DLD1 (cell line): ENCODE measurements around the gene OLFM3.

ENCODE experiments used
- in situ Hi-C: cut with HindIII; loops from 2 replicates; pipeline ENCODE4 v1.10.0; 2017; ENCODE audit warnings: low sequenced_read_pairs

OLFM3 gene

GRCh38 chr1:101953623-101954022, 43.1 kb downstream of the OLFM3 start:
- in situ Hi-C loops, result no loop called here

- in situ Hi-C loops, result no loop called here
These were observed 50.8 kb downstream of the OLFM3 start for GRCh38 chr1:101945884-101946283.

DNA sequence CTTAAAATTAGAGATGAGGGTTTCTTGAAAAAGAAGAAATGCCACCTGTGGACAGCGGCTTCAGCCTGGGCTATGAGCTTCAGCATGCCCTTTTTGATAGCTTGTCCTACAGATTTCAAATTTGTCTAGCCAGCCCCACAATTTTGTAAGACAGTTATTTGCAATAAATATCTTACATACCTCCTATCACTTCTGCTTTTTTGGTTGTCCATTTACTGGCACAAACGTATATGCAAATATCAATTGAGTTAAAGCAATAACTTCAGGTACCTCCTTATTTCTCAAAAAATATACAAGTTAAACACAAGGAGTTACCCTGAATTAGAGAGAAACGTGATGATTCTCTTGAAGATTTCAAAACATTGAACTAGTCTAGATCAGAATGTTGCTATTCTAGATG, 53.5 kb downstream of the OLFM3 start:
- in situ Hi-C loops, result no loop called here

DNA sequence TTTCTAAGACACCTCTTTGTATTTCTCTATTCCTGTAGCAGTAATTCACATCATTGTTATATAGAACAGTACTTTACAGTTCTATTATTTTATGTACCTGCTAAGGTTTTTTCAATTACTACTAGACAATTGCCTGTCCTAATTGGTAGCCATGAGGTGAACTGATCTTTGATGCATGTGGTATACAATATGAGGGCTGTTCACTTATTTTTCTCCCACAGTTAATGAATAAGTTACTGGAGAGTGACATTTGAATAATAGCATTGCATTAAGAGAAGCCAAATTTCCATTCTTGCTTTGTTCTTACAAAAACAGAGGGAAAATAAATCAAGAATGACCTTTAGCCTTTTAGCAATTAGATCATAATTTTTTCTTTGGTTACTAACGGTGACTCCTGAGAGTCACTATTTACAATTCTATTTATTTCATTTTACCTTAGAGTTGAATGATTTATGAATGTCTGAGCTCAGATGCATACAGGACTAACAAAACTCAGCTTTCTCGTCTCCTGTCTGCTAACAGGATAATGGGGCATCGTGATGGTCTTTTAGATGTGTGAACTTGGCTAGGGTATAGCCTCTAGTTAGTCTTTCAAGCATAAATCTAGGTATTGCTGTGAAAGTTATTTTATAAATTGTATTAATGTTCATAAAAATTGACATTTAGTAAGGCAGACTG, 54.1 kb downstream of the OLFM3 start:
- in situ Hi-C loops, result no loop called here

- in situ Hi-C loops, result no loop called here
These were observed 58.0 kb downstream of the OLFM3 start for GRCh38 chr1:101938681-101939080.

GRCh38 chr1:101929343-101929742, 67.4 kb downstream of the OLFM3 start:
- in situ Hi-C loops, result no loop called here

DNA sequence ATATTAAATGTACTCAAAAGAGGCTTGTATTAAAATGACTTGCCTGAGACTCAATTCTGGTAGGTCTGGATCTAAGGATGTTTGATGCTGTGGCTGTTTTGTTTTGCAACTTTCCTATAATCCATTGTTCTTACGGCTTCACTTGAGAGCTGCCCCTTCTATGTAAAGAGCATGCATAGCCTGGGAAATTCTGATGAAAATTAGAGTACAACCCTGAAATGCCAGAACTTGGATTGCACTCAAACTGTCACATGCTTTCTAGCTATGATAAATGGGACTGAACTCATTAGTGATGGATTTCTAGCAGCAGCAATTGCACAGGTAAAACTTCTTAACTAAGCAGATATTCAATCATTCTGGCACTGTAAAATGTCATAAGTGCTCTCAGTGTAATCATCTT, 67.9 kb downstream of the OLFM3 start:
- in situ Hi-C loops, result no loop called here

DNA sequence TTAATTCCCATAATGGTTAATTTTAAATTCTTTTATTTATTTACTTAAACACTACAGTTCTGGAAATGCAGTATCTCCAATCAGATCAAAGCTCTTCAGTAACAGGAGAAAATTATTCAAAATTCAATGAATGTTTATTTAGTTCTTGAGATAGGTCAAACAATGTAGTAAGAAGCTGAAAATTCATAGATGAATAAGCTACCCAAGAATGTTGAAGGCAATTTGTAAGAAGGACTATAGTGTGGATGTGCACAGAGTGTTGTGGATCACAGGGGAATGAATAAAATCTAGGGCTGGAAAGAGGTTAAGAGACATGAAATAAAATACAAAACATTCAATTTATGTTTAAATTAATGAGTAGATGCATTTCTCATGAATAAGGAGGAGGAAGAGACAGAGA, 72.0 kb downstream of the OLFM3 start:
- in situ Hi-C loops, result no loop called here

DNA sequence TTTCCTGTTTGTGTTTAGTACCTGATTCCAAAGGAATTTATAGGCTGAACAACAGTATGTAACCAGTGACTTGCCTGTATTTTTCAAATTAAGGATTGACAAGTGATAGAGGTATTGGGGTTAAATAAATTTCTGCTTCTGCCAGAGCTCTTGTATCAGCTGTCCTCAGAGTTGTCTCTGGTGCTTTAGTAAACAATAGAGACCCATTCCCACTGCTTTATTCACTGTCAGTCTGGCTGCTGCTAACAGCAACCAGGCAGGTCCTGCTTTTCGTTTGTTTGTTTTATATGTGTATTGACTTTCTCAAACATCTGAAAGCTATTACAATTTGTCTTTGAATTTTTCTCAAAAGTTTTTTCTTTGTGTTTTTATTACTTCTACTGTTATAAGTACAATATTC, 76.1 kb downstream of the OLFM3 start:
- in situ Hi-C loops, result no loop called here

DNA sequence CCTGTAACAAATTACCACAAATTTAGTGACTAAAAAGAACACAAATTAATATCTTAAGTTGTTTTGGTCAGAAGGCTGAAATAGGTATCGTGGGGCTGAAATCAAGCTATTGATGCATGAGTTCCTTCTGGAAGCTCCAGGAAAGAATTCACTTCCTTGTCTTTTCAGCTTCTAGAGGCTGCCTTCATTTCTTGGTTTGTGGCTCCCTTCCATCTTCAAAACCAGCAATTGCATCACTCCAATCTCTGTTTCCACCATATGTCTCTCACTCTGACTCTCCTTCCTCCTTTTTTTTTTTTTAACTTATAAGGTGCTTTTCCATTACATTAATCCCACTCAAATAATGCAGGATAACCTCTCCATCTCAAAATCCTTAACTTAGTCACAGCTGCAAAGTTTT, 78.4 kb downstream of the OLFM3 start:
- in situ Hi-C loops, result no loop called here

GRCh38 chr1:101915597-101915996, 81.1 kb downstream of the OLFM3 start:
- in situ Hi-C loops, result no loop called here

GRCh38 chr1:101914473-101915242, 82.1 kb downstream of the OLFM3 start:
- in situ Hi-C loops, result no loop called here

DNA sequence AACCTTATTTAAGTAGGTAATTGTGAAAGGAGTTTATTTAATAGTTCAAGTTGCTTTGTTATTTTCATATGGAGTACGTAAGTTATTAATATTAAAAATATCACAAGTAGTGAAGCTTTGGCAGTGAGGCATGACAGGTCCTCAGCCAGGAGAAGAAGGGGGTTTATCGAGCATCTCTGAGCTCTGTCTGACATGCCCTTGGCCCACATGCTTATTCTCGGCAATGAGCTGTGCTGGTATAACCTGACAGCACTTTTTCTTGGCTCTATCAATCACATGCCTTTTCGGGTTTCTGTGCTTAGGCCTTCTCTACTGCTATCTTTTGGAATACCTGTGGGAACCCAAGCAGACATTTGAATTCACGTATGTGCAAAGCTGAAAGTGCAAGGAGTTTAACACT, 84.8 kb downstream of the OLFM3 start:
- in situ Hi-C loops, result no loop called here

DNA sequence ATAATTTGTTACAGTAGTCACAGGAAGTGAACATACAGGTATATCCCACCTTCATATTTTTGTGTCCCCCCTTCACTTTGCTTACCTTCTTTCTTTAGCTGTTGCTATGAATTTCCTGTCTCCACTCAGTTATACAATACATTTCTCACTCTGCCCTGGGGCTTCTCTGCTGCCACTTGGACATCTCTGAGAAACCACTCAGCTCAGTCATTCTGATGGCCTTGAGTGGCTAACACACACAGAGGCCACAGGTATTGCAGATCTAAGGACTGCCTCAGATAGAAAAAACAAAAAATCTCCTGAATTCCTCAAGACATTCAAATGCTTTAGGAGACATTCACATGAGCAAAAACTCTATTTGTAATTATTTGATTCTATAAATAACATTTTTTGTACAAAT, 87.7 kb downstream of the OLFM3 start:
- in situ Hi-C loops, result no loop called here

GRCh38 chr1:101907264-101907663, 89.5 kb downstream of the OLFM3 start:
- in situ Hi-C loops, result no loop called here

- in situ Hi-C loops, result no loop called here
These were observed 91.4 kb downstream of the OLFM3 start for GRCh38 chr1:101905283-101905835.

DNA sequence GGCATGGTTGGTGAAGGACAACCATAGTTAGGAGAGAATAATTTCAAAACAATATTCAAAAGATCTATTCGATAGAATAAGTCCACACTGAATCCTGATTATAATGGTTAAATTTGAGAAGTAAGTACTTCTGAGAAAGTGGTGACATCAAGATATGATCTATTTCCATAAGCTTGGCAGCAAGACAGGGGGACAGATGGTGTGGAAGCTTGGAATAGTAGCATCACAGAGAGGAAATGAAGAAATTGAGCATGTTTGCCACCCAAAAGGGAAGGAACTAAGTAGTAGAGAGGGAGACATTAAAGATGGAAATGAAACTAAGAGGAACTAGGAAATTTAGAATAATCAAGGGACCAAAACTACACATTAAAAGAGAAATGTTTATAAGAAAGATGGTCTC, 94.5 kb downstream of the OLFM3 start:
- in situ Hi-C loops, result no loop called here

DNA sequence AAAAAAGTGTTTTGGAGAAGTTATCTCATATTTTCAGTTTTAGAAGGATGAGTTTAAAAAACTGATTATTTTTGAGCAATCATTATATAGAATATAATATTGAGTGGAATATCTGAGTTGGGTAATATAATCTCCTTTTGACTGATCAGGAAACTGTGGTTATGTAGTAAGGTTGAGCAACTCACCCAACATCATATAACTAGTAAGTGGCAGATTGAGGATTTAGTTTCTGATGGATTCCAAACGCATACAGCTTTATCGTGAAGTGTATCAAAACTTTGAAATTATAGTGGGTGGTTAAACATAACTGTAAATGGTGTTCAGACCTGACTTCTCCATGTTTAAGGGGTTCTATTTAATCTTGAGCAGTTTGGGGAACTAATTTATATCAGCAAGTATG, 98.6 kb downstream of the OLFM3 start:
- in situ Hi-C loops, result no loop called here

DNA sequence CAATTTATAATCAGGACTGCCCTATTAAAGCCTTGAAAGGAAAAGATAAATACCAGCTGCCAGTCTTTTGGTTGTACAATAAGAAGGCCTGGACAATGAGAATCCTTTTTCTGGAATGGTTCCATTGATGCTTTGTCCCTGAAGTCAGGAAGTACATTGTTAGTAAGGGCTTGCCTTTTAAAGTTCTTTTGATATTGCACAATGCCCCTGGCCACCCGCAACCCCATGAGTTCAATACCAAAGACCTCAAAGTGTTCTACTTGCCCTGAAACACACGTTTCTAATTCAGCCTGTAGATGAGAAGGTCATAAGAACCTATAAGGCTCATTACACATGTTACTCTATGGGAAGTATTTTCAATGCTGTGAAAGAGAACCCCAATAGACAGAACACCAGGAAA, 112.1 kb downstream of the OLFM3 start:
- in situ Hi-C loops, result no loop called here

DNA sequence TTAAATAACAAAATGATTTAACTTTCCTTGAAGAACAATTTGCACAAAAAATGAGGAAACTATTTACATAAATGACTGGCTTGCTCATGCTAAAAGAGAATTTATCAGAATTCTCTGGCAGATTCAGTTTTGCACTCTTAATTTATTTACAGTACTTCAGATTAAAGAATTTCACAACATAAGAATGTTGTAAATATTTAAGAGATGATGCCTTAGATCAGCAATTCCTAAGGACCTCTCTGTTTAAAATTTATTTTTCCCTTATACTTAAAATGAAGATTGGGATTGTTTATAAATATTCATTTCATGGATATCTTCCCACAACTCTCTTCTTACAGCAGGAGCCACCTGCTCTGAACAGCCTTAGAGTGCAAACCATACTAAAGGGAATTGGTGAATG, 120.8 kb downstream of the OLFM3 start:
- in situ Hi-C loops, result no loop called here

GRCh38 chr1:101873672-101874071, 123.1 kb downstream of the OLFM3 start:
- in situ Hi-C loops, result no loop called here

DNA sequence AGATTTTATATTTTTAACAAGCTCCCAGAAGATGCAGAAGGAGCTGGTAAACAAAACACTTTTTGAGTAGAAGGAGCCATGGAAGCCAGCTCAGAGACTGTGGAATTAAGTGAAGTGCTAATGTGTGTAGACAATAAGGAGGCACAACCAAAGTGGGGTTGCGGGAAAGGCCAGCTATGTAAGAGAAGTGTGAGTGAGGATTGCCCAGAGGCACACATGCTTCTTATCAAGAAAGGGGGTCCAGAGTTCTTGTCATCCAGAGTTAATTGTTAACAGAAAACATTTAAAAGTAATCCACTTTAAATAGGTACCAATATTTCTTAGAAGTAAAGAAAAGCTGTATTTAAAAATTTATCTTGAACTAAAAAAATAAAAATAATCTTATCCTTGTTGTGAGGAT, 136.8 kb downstream of the OLFM3 start:
- in situ Hi-C loops, result no loop called here
